MCF 10A (cell line): Measurements from ENCODE around the gene CUEDC1. TPM values are rescaled to one million over a fixed set of nuclear protein-coding genes. Genes with fewer than 3 reads are reported as not detected.

Source experiments
- BruUV-seq: library from RNA; stranded (reverse); fragments of 400-500 nt; replicated peaks from 2 replicates; lab custom pipeline; 2021; lab: Mats Ljungman, UMichigan
- CTCF ChIA-PET: fragments of 300-600 bp; sonication (Branson Sonifier 250); formaldehyde crosslinking; extraction: SDS; loops from one replicate; lab custom pipeline; 2021; ENCODE audit warnings: antibody characterized with exemption, inconsistent platforms; lab: Yijun Ruan, JAX
- POLR2A ChIA-PET: fragments of 300-600, 350-650 bp; sonication (Branson Sonifier 250); formaldehyde crosslinking; extraction: SDS; loops from one replicate; lab custom pipeline; 2020; ENCODE audit warnings: antibody characterized with exemption, inconsistent platforms; lab: Yijun Ruan, JAX
- DNase-seq: peaks from one replicate; pipeline ENCODE4 v3.0.0-alpha.2; 2018; ENCODE audit not compliant: unreplicated experiment
- H3K27ac Mint-ChIP-seq: one replicate; pipeline ENCODE4 v1.8.0; 2022; ENCODE audit warnings: mild to moderate bottlenecking, low read depth, mixed read lengths; ENCODE audit not compliant: unreplicated experiment
- H3K27me3 Mint-ChIP-seq: one replicate; pipeline ENCODE4 v1.8.0; 2022; ENCODE audit warnings: mixed read lengths; ENCODE audit not compliant: insufficient read depth, unreplicated experiment
- H3K36me3 Mint-ChIP-seq: one replicate; pipeline ENCODE4 v1.8.0; 2022; ENCODE audit warnings: mild to moderate bottlenecking, moderate library complexity, mixed read lengths; ENCODE audit not compliant: insufficient read depth, unreplicated experiment
- H3K4me1 Mint-ChIP-seq: one replicate; pipeline ENCODE4 v1.8.0; 2022; ENCODE audit warnings: mixed read lengths; ENCODE audit not compliant: insufficient read depth, unreplicated experiment
- H3K4me3 Mint-ChIP-seq: one replicate; pipeline ENCODE4 v1.8.0; 2022; ENCODE audit warnings: mild to moderate bottlenecking, moderate library complexity, mixed read lengths; ENCODE audit not compliant: unreplicated experiment
- H3K9me3 Mint-ChIP-seq: one replicate; pipeline ENCODE4 v1.8.0; 2022; ENCODE audit warnings: mixed read lengths; ENCODE audit not compliant: unreplicated experiment
- CTCF ChIP-seq: fragments of 200-600 bp; IDR thresholded peaks from one replicate; pipeline ENCODE4 v1.8.0; 2022; ENCODE audit warnings: antibody characterized with exemption, mild to moderate bottlenecking; ENCODE audit not compliant: unreplicated experiment
- intact Hi-C: fragments of 100-400 bp; cut with micrococcal nuclease; formaldehyde crosslinking; loops from 2 replicates; pipeline ENCODE4 v1.14.1; 2022
- total RNA-seq: library from RNA; stranded (reverse); gene quantifications from 2 replicates; pipeline ENCODE4 v1.2.3, GENCODE V29; 2022

Gene CUEDC1
- total RNA-seq, 1 experiment from 2014 or later = 15.6 TPM

- H3K36me3 Mint-ChIP-seq = peaks cover 12% of the 10 kb centered on the region
- H3K4me3 Mint-ChIP-seq = no peak overlapping the region
- no peak for DNase-seq
- POLR2A ChIA-PET = interaction anchor here (1.0 to 1.2 kb wide), 2 partner anchors 16 to 26 kb away, joined by 3 to 4 read pairs; no protein-coding TSS in a partner anchor
- TF ChIP-seq CTCF = no peak
- intact Hi-C loops = no loop called here
- CTCF ChIA-PET = interaction anchor here (0.7 kb wide), 1 partner anchor 11 kb away, joined by 3 read pairs; no protein-coding TSS in a partner anchor
- no peaks in the 10 kb centered on the region for H3K9me3 Mint-ChIP-seq
- BruUV-seq = no TSS peak
- no peaks in the 10 kb centered on the region for H3K27me3 Mint-ChIP-seq
- H3K27ac Mint-ChIP-seq = peak overlapping the region; percentile 12
- H3K4me1 Mint-ChIP-seq = peaks cover 13% of the 10 kb centered on the region
Observed at GRCh38 chr17:57920916-57921703, 34.1 kb downstream of the CUEDC1 start.

GRCh38 chr17:57919918-57920317, 35.3 kb downstream of the CUEDC1 start:
- no peaks in the 10 kb centered on the region for H3K27me3 Mint-ChIP-seq
- intact Hi-C loops = no loop called here
- no peak for DNase-seq
- H3K36me3 Mint-ChIP-seq = peaks cover 5% of the 10 kb centered on the region
- no peak overlapping the region for H3K27ac Mint-ChIP-seq
- no TSS peak for BruUV-seq
- H3K4me3 Mint-ChIP-seq = no peak overlapping the region
- ChIA-PET POLR2A (no interaction called here), CTCF (interaction anchor here (0.7 to 1.6 kb wide), 3 partner anchors 10 to 42 kb away, joined by 3 read pairs; partner anchors contain the start of gene CUEDC1)
- no peaks in the 10 kb centered on the region for H3K9me3 Mint-ChIP-seq
- H3K4me1 Mint-ChIP-seq = peaks cover 13% of the 10 kb centered on the region
- no peak for TF ChIP-seq CTCF

GRCh38 chr17:57918017-57918895, 37.0 kb downstream of the CUEDC1 start:
- intact Hi-C loops = no loop called here
- Mint-ChIP-seq H3K27me3 (no peaks in the 10 kb centered on the region), H3K27ac (no peak overlapping the region), H3K36me3 (no peaks in the 10 kb centered on the region), H3K4me3 (no peak overlapping the region), H3K4me1 (peaks cover 21% of the 10 kb centered on the region), H3K9me3 (no peaks in the 10 kb centered on the region)
- BruUV-seq = no TSS peak
- no peak for TF ChIP-seq CTCF
- ChIA-PET CTCF (interaction anchor here (0.6 to 1.6 kb wide), 5 partner anchors 22 to 69 kb away, joined by 3 to 4 read pairs (median 3); partner anchors contain the start of gene MRPS23), POLR2A (interaction anchor here (0.8 to 1.0 kb wide), 3 partner anchors 13 to 67 kb away, joined by 3 read pairs; no protein-coding TSS in a partner anchor)
- DNase-seq = peak; percentile 35
